Measurements from ENCODE around the gene RERE. TPM values are rescaled to one million over a fixed set of nuclear protein-coding genes. Genes with fewer than 3 reads are reported as not detected.

The RERE gene
- total and polyA plus RNA-seq, 5 donors, result 72.4 to 175 (median 161) TPM

DNA sequence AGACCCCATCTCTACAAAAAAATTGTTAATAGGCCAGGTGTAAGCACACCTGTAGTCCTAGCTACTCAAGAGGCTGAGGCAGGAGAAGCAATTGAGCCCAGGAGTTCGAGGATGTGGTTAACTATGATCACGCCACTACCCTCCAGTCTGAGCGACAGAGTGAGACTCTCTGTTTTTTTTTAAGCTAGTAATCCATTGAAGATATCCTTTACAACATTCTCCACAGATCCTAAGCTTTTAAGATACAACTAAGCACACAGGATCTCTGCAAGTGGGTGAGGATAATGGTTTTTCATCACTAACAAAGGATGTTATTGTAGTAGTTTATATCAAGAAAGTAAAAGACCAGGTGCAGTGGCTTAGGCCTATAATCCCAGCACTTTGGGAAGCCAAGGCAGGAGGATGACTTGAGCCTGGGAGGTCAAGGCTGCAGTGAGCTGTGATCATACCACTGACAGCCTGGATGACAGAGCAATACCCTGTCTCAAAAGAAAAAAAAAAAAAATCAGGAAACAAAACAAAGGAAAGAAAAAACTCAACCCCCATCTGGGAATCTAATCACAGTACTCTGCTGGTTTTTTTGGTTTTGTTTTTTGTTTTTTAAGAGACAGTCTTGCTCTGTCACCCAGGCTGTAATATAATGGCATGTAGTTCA lies 166.1 kb downstream of the RERE start:
- peaks cover 12% of the 10 kb centered on the region for H3K4me1 ChIP-seq (ENCODE audit: control insufficient read depth, insufficient read depth, low read length)
- peak overlapping the region; percentile 73 for H3K27ac ChIP-seq (ENCODE audit: low read length)
- H3K4me3 ChIP-seq (ENCODE audit: low read length), result no peak overlapping the region
- H3K27me3 ChIP-seq (ENCODE audit: control insufficient read depth, insufficient read depth), result no peaks in the 10 kb centered on the region
- H3K9me3 ChIP-seq (ENCODE audit: control insufficient read depth, low read length), result no peaks in the 10 kb centered on the region
- WGBS, result 62% methylated on average over 3 of the region's 3 CpGs
- ATAC-seq (peak in 1 of 2 donors; percentile 28), DNase-seq (no peak)
- intact Hi-C loops (cut with DNase I), result no loop called here

DNA sequence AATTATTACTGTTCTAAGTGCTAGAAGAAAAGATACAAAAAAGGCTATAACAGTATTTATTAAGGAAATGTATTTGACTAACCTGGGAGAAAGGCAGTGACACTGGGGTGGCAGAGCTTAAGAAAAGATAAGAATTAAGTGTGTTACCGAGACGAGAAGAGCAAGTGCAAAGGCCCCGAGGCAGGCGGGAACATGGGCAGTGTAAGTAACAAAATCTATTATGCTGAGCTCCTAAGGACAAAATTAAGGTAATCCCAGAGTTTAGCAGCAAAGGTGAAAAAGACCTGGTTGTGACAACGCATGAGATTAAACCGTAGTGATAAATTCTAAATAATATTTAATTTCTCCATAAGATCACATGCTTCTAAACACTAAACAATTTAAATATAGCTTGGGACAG lies 167.6 kb downstream of the RERE start:
- H3K9me3 ChIP-seq (ENCODE audit: control insufficient read depth, low read length), result no peaks in the 10 kb centered on the region
- H3K4me3 ChIP-seq (ENCODE audit: low read length), result no peak overlapping the region
- WGBS, result 95% methylated on average over 6 of the region's 6 CpGs
- no peaks in the 10 kb centered on the region for H3K27me3 ChIP-seq (ENCODE audit: control insufficient read depth, insufficient read depth)
- DNase-seq (no peak), ATAC-seq (no peak)
- peaks cover 12% of the 10 kb centered on the region for H3K4me1 ChIP-seq (ENCODE audit: control insufficient read depth, insufficient read depth, low read length)
- intact Hi-C loops (cut with DNase I), result no loop called here
- no peak overlapping the region for H3K27ac ChIP-seq (ENCODE audit: low read length)

DNA sequence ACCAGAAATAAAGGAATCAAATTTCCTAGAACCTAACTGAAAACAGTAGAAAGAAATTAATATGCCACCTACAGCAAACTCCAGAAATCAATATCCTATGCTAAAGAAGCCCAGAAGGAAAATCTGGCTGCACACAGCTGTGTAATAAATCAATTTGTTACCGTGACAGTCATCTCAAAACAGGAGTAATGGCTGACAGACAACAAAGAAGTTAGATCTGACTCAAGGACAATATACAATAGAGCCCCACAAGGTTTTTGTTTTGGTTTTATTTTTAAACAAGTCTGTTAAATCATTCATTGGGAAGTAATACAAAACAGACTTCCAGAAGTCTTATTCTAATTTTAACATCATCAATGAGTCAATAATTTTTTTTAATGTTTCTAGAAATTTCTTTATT lies 168.4 kb downstream of the RERE start:
- intact Hi-C loops (cut with DNase I), result no loop called here
- ATAC-seq (no peak), DNase-seq (no peak)
- WGBS, result 60% methylated on average over 1 of the region's 1 CpG
- H3K9me3 ChIP-seq (ENCODE audit: control insufficient read depth, low read length), result no peaks in the 10 kb centered on the region
- H3K27me3 ChIP-seq (ENCODE audit: control insufficient read depth, insufficient read depth), result no peaks in the 10 kb centered on the region
- H3K4me1 ChIP-seq (ENCODE audit: control insufficient read depth, insufficient read depth, low read length), result peaks cover 12% of the 10 kb centered on the region
- H3K4me3 ChIP-seq (ENCODE audit: low read length), result no peak overlapping the region
- H3K27ac ChIP-seq (ENCODE audit: low read length), result no peak overlapping the region

DNA sequence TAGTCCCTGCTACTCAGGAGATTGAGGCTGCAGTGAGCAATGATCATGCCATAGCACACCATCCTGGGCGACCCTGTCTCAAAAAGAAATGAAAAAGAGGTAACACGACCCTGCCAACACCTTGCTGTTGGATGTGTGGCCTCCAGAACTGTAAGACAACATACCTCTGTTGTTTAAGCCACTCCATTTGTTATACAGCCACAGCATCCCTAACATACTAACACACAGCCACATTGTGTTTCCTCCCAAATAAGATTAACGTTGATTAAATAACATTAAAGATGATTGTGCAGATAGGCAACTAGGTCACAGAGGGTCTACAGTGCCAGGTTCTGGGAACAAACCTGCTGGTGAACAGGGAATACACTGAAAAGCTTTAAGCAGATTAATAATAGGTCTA lies 170.4 kb downstream of the RERE start:
- DNase-seq (no peak), ATAC-seq (no peak)
- 79% methylated on average over 3 of the region's 3 CpGs for WGBS
- Histone ChIP-seq H3K9me3 (ENCODE audit: control insufficient read depth, low read length) (no peaks in the 10 kb centered on the region), H3K4me1 (ENCODE audit: control insufficient read depth, insufficient read depth, low read length) (peaks cover 6% of the 10 kb centered on the region), H3K4me3 (ENCODE audit: low read length) (no peak overlapping the region), H3K27ac (ENCODE audit: low read length) (no peak overlapping the region), H3K27me3 (ENCODE audit: control insufficient read depth, insufficient read depth) (no peaks in the 10 kb centered on the region)
- intact Hi-C loops (cut with DNase I), result no loop called here

DNA sequence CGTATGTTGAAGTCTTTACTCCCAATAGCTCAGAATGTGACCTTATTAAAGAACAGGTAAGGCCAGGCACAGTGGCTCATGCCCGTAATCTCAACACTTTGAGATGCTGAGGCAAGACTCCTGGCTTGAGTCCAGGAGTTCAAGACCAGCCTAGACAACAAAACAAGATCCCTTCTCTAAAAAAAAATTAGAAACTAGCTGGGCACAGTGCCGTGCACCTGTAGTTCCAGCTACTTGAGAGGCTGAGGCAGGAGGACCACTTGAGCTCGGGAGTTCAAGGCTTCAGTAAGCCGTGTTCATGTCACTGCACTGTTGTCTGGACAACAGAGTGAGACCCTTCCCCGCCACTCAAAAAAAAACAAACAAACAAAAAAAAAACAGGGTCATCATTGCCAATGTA lies 171.3 kb downstream of the RERE start:
- Histone ChIP-seq H3K4me3 (ENCODE audit: low read length) (no peak overlapping the region), H3K9me3 (ENCODE audit: control insufficient read depth, low read length) (no peaks in the 10 kb centered on the region), H3K27me3 (ENCODE audit: control insufficient read depth, insufficient read depth) (no peaks in the 10 kb centered on the region), H3K27ac (ENCODE audit: low read length) (no peak overlapping the region), H3K4me1 (ENCODE audit: control insufficient read depth, insufficient read depth, low read length) (peaks cover 3% of the 10 kb centered on the region)
- no peak for DNase-seq
- WGBS, result 93% methylated on average over 6 of the region's 6 CpGs
- intact Hi-C loops (cut with DNase I), result no loop called here
- ATAC-seq, result no peak

DNA sequence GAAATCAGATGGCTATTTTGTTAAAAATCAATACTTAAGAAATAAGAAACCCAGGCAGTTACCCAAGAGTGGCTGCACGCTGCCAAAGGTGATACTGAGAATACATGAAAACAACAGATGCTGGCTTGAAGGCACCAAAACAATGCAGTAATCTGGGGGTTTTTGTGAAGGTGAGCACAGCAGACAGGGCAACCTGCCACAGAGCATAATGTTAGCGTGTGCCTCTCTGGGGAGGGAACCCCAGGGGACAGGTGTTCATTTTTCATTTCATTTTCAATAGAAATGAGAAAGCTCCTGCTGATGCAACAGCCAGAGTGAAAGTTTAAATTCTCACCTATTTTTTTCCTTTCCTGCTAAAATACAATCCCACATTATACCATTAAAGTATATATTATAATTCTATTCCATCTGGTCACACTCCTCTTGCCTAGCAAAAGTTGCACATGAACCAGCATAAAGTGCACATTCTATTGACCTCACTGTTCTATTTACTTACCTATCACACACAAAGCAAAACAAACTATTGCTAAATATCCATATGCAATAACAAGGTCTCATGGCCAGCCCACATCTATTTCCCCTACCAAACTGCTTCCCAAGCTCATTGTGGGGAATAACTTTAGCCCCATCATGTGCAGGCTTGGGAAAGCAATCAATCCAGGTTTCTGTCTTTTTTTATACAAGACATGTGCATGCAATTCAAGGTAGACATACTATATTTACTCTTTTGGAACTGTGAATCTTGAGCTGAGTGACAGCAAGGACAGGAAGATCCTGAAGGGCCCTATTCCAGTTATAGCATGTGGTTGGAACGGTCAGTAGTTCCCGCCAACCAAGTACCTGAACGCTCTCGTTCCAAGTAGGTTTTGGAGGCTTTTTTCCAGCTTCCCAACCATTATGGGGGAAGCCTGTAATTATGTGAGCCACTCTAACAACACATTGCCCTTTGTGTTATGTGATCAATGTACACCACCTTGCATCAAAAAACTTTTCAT lies 173.6 kb downstream of the RERE start:
- H3K27ac ChIP-seq (ENCODE audit: low read length), result no peak overlapping the region
- no peak for ATAC-seq
- intact Hi-C loops (cut with DNase I), result no loop called here

DNA sequence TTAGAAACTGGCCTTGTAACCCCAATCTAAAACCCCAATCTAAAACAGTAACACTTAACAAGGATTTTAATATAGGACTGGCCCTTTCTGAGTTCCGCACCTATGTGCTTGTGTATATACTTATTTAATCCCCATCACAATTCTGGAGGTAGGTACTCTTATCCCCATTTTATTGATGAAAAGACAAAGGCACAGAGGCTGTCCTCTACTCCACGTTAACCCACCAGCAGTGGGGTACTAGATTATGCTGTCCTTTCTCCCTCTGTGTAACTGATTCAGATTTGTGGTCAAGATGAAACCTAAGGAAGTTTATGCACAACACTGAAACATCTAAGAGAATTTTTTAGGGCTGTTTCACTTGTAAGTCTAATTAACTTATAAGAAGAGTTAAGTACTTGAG lies 175.3 kb downstream of the RERE start:
- over 99% methylated on average over 2 of the region's 2 CpGs for WGBS
- H3K4me1 ChIP-seq (ENCODE audit: control insufficient read depth, insufficient read depth, low read length), result peaks cover 3% of the 10 kb centered on the region
- H3K9me3 ChIP-seq (ENCODE audit: control insufficient read depth, low read length), result no peaks in the 10 kb centered on the region
- DNase-seq (no peak), ATAC-seq (no peak)
- intact Hi-C loops (cut with DNase I), result no loop called here
- H3K27me3 ChIP-seq (ENCODE audit: control insufficient read depth, insufficient read depth), result no peaks in the 10 kb centered on the region
- H3K27ac ChIP-seq (ENCODE audit: low read length), result no peak overlapping the region
- no peak overlapping the region for H3K4me3 ChIP-seq (ENCODE audit: low read length)

More for the DNA sequence above, 173.6 kb downstream of the RERE start:
- H3K4me3 ChIP-seq (ENCODE audit: low read length), result no peak overlapping the region
- peaks cover 3% of the 10 kb centered on the region for H3K4me1 ChIP-seq (ENCODE audit: control insufficient read depth, insufficient read depth, low read length)
- no peaks in the 10 kb centered on the region for H3K9me3 ChIP-seq (ENCODE audit: control insufficient read depth, low read length)
- no peak for DNase-seq
- WGBS, result 77% methylated on average over 6 of the region's 6 CpGs
- H3K27me3 ChIP-seq (ENCODE audit: control insufficient read depth, insufficient read depth), result no peaks in the 10 kb centered on the region

DNA sequence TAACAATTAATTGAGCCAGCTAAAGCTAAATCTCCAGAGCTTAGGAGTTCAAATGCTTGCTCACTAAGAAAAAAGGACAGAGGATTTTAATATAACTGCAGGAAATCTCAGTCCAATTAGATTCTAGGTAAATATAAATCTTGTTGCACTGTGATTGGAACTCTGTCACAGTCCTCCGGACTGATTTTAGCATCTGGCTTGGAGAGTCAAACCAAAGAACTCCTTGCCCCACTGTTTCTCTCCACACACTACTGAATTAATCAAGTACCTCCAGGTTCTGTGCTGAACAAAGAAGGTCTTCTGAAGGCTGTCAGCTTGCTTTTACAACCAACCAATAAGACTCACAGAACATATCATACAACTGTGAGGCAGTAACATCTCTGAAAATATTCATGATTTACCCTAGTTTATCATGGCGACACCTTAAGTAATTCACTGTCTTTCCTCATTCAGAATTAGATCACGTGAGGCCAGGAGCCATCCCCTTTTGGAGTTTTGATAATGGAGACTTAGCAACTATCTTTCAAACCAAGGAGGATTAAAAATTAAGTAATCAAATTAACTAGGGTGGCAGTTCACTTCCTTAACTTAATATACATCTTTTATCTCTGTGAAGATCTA lies 176.0 kb downstream of the RERE start:
- ATAC-seq, result no peak
- intact Hi-C loops (cut with DNase I), result no loop called here
- Histone ChIP-seq H3K4me1 (ENCODE audit: control insufficient read depth, insufficient read depth, low read length) (no peaks in the 10 kb centered on the region), H3K9me3 (ENCODE audit: control insufficient read depth, low read length) (no peaks in the 10 kb centered on the region), H3K27ac (ENCODE audit: low read length) (no peak overlapping the region), H3K4me3 (ENCODE audit: low read length) (no peak overlapping the region), H3K27me3 (ENCODE audit: control insufficient read depth, insufficient read depth) (no peaks in the 10 kb centered on the region)
- 60% methylated on average over 3 of the region's 3 CpGs for WGBS
- no peak for DNase-seq

DNA sequence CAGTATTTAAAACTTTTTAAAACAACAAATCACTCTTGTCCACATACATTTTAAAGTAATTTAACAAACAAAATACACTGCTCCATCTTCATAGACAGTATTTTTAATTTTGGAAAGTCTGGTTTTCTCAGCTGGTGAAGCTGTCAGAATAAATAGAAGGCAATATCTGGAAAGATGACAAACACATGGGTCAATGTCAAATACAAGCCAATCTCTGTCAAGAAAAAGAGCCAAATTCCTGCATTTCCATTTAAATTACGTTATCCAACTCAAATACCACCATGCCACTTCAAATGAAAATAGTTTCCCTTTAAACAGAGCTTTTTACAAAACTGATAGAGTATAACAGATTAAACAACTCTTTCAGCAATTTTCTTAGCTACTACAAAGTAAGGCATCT lies 176.5 kb downstream of the RERE start:
- ATAC-seq, result no peak
- H3K27ac ChIP-seq (ENCODE audit: low read length), result no peak overlapping the region

DNA sequence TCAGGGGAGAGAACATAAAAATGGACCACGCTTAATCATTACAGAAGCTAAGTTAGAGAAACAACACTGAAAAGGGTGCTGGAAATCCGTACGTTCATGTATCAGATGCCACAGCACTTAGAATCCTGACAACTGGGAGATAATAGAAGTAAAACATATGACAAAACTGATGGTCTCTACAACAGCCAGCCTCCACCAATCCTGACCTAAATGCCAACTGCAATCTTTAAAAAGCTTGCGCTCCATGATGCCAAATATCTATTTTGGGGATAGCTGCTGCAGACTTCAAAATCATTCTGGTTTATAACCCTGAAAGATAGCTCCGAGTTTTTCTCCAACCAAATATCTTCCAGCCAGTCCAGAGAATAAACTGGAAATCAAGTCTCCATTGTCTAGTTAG lies 178.3 kb downstream of the RERE start:
- Histone ChIP-seq H3K4me1 (ENCODE audit: control insufficient read depth, insufficient read depth, low read length) (no peaks in the 10 kb centered on the region), H3K27me3 (ENCODE audit: control insufficient read depth, insufficient read depth) (no peaks in the 10 kb centered on the region), H3K27ac (ENCODE audit: low read length) (no peak overlapping the region), H3K4me3 (ENCODE audit: low read length) (no peak overlapping the region), H3K9me3 (ENCODE audit: control insufficient read depth, low read length) (no peaks in the 10 kb centered on the region)
- intact Hi-C loops (cut with DNase I), result no loop called here
- 69% methylated on average over 5 of the region's 5 CpGs for WGBS
- ATAC-seq (peak; percentile 36 to 43), DNase-seq (no peak)

More for the DNA sequence above, 176.5 kb downstream of the RERE start:
- DNase-seq, result no peak
- H3K4me3 ChIP-seq (ENCODE audit: low read length), result no peak overlapping the region
- 37% methylated on average over 1 of the region's 1 CpG for WGBS
- no peaks in the 10 kb centered on the region for H3K9me3 ChIP-seq (ENCODE audit: control insufficient read depth, low read length)
- intact Hi-C loops (cut with DNase I), result no loop called here
- H3K4me1 ChIP-seq (ENCODE audit: control insufficient read depth, insufficient read depth, low read length), result no peaks in the 10 kb centered on the region
- H3K27me3 ChIP-seq (ENCODE audit: control insufficient read depth, insufficient read depth), result no peaks in the 10 kb centered on the region

Measured in right cardiac atrium (tissue), 5 donors.